ENCODE measurements around the gene ZSWIM1.

ZSWIM1 gene

DNA sequence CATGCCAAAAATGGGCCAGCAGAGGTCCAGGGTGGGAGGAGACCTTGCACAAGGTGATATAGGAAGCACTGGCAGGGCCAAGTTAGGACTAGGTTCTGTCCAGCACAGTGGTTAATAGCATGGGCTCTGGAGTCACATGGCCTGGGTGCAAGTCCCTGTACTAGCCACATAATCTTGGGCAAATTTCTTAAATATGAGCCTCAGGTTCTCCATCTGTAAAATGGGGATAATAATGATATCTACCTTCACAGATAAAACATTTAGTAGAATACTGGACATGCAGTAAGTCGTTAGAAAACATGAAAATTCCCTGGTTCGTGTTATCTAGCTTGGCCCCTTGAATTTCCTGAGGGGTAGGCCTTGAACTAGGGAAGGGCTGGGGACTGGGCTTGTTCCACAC lies 16.3 kb downstream of the ZSWIM1 start:
- TF ChIP-seq CREB1 (IDR thresholded peaks at IDR 0.05; ENCODE audit: low read depth) (no peak), YY1 (IDR thresholded peaks at IDR 0.05; ENCODE audit: low read depth) (no peak), TEAD4 (IDR thresholded peaks at IDR 0.05) (no peak), ZBTB7A (IDR thresholded peaks at IDR 0.05; ENCODE audit: low read depth) (no peak), CEBPB (IDR thresholded peaks at IDR 0.05) (no peak), EGR1 (IDR thresholded peaks at IDR 0.05) (no peak)
- TF ChIP-seq, protein P1, sequence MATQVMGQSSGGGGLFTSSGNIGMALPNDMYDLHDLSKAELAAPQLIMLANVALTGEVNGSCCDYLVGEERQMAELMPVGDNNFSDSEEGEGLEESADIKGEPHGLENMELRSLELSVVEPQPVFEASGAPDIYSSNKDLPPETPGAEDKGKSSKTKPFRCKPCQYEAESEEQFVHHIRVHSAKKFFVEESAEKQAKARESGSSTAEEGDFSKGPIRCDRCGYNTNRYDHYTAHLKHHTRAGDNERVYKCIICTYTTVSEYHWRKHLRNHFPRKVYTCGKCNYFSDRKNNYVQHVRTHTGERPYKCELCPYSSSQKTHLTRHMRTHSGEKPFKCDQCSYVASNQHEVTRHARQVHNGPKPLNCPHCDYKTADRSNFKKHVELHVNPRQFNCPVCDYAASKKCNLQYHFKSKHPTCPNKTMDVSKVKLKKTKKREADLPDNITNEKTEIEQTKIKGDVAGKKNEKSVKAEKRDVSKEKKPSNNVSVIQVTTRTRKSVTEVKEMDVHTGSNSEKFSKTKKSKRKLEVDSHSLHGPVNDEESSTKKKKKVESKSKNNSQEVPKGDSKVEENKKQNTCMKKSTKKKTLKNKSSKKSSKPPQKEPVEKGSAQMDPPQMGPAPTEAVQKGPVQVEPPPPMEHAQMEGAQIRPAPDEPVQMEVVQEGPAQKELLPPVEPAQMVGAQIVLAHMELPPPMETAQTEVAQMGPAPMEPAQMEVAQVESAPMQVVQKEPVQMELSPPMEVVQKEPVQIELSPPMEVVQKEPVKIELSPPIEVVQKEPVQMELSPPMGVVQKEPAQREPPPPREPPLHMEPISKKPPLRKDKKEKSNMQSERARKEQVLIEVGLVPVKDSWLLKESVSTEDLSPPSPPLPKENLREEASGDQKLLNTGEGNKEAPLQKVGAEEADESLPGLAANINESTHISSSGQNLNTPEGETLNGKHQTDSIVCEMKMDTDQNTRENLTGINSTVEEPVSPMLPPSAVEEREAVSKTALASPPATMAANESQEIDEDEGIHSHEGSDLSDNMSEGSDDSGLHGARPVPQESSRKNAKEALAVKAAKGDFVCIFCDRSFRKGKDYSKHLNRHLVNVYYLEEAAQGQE (IDR thresholded peaks at IDR 0.05; ENCODE audit: low read depth) = no peak
- TF ChIP-seq, protein P2, sequence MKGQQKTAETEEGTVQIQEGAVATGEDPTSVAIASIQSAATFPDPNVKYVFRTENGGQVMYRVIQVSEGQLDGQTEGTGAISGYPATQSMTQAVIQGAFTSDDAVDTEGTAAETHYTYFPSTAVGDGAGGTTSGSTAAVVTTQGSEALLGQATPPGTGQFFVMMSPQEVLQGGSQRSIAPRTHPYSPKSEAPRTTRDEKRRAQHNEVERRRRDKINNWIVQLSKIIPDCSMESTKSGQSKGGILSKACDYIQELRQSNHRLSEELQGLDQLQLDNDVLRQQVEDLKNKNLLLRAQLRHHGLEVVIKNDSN (IDR thresholded peaks at IDR 0.05) = no peak

GRCh38 chr20:45897692-45898091 lies 16.7 kb downstream of the ZSWIM1 start:
- TF ChIP-seq, protein P1 (IDR thresholded peaks at IDR 0.05; ENCODE audit: low read depth) = no peak
- TF ChIP-seq ZBTB7A (IDR thresholded peaks at IDR 0.05; ENCODE audit: low read depth) (no peak), TCF12 (IDR thresholded peaks at IDR 0.05; ENCODE audit: low read depth) (no peak), RAD21 (IDR thresholded peaks at IDR 0.05; ENCODE audit: low read depth) (no peak), CREB1 (IDR thresholded peaks at IDR 0.05; ENCODE audit: low read depth) (no peak), TAF1 (IDR thresholded peaks at IDR 0.05; ENCODE audit: low read depth) (no peak), NFIC (IDR thresholded peaks at IDR 0.05) (no peak), CEBPB (IDR thresholded peaks at IDR 0.05) (no peak), YY1 (IDR thresholded peaks at IDR 0.05; ENCODE audit: low read depth) (no peak), EP300 (IDR thresholded peaks at IDR 0.05; ENCODE audit: borderline replicate concordance) (no peak), FOXM1 (IDR thresholded peaks at IDR 0.05; ENCODE audit: borderline replicate concordance, low read depth) (no peak), MAX (IDR thresholded peaks at IDR 0.05) (no peak), EGR1 (IDR thresholded peaks at IDR 0.05) (no peak), TEAD4 (IDR thresholded peaks at IDR 0.05) (no peak)
- TF ChIP-seq, protein P2 (IDR thresholded peaks at IDR 0.05) = no peak

DNA sequence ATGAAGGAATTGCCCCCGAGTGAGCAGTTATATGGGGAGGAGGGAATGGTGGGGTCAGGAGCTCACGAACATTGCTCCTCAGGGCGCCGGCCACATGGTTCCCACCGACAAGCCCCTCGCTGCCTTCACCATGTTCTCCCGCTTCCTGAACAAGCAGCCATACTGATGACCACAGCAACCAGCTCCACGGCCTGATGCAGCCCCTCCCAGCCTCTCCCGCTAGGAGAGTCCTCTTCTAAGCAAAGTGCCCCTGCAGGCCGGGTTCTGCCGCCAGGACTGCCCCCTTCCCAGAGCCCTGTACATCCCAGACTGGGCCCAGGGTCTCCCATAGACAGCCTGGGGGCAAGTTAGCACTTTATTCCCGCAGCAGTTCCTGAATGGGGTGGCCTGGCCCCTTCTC lies 17.3 kb downstream of the ZSWIM1 start:
- TF ChIP-seq RAD21 (IDR thresholded peaks at IDR 0.05; ENCODE audit: low read depth) = no peak
- no peak for TF ChIP-seq TAF1 (IDR thresholded peaks at IDR 0.05; ENCODE audit: low read depth)
- no peak for TF ChIP-seq EP300 (IDR thresholded peaks at IDR 0.05; ENCODE audit: borderline replicate concordance)
- no peak for TF ChIP-seq CREB1 (IDR thresholded peaks at IDR 0.05; ENCODE audit: low read depth)
- TF ChIP-seq, protein P2 (IDR thresholded peaks at IDR 0.05) = no peak
- TF ChIP-seq MAX (IDR thresholded peaks at IDR 0.05) = no peak

DNA sequence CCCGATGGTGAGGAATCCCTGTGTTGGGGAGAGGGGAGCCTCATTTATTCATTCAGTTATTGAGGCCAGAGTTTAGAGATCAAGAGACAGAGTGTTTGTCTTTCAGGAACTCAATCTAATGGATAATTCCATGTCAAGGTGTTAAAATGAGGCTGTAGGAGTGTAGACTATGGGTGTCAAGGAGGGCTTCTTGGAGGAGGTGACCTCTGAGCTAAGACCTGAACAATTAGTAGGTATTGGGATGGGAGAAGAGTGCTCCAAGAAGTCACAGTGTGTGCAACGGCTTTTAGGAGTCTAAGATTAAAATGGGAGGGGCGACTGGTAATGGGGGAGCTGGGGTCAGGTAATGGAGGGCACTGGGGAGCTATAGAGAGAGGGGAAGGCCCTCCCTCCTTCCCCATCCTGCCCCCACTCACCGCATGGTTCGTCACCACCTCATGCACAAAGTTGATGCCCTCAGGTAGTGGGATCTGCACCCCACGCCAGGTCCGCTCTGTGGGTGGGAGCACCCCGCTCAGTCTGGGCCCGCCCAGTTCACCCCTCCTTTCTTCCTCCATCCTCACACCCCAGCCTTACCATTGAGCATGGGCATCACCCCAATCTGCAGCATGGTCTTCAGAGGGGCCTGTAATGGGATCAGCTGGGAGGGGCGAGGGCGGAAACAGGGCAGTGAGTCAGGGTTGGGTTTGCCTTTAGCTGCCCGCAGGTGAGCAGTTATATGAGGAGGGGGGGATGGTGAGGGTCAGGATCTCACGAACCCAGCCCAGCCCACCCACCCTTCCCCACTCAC lies 18.2 kb downstream of the ZSWIM1 start:
- TF ChIP-seq YY1 (IDR thresholded peaks at IDR 0.05; ENCODE audit: low read depth) = no peak
- no peak for TF ChIP-seq CREB1 (IDR thresholded peaks at IDR 0.05; ENCODE audit: low read depth)
- TF ChIP-seq NFIC (IDR thresholded peaks at IDR 0.05) = no peak
- TF ChIP-seq, protein P2 (IDR thresholded peaks at IDR 0.05) = no peak
- no peak for TF ChIP-seq EGR1 (IDR thresholded peaks at IDR 0.05)
- no peak for TF ChIP-seq TEAD4 (IDR thresholded peaks at IDR 0.05)
- TF ChIP-seq EP300 (IDR thresholded peaks at IDR 0.05; ENCODE audit: borderline replicate concordance) = no peak
- no peak for TF ChIP-seq TCF12 (IDR thresholded peaks at IDR 0.05; ENCODE audit: low read depth)
- no peak for TF ChIP-seq ZBTB7A (IDR thresholded peaks at IDR 0.05; ENCODE audit: low read depth)
- TF ChIP-seq, protein P1 (IDR thresholded peaks at IDR 0.05; ENCODE audit: low read depth) = no peak
- no peak for TF ChIP-seq TAF1 (IDR thresholded peaks at IDR 0.05; ENCODE audit: low read depth)
- TF ChIP-seq CEBPB (IDR thresholded peaks at IDR 0.05) = no peak
